GM10266 (cell line): Measurements from ENCODE around the gene SLC12A7.
"Not testable (repeated sequence)": the region's sequence is repeated elsewhere in the genome, so short reads cannot be mapped to it uniquely, and the experiment has no call there.

ENCODE experiments used
- DNase-seq: peaks from one replicate; pipeline ENCODE4 v3.0.0; 2012; ENCODE audit errors: extremely low spot score
- TF ChIP-seq, protein P1 (sequence below): IDR thresholded peaks from 2 replicates; pipeline ENCODE4 v1.5.1; 2012; ENCODE audit warnings: mild to moderate bottlenecking, low read depth; ENCODE audit not compliant: control insufficient read depth, insufficient read depth; ENCODE audit errors: missing control alignments

SLC12A7 gene

DNA sequence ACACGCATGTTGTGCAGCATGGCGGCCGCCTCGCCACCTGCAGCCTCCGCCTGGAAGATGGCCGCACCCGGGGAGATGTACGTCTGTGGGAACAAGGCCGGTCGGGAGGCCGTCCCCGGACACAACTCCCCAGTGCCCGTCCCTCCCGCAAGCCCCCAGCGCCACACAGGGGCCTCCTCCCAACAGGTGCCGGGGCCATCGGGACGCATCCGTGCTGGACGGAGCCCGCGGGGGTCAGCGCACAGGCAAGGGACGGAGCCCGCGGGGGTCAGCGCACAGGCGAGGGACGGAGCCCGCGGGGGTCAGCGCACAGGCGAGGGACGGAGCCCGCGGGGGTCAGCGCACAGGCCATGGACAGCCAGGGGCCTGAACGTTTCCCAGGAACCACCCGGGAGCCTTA, 26.5 kb downstream of the SLC12A7 start:
- no peak for DNase-seq
- TF ChIP-seq, protein P1, sequence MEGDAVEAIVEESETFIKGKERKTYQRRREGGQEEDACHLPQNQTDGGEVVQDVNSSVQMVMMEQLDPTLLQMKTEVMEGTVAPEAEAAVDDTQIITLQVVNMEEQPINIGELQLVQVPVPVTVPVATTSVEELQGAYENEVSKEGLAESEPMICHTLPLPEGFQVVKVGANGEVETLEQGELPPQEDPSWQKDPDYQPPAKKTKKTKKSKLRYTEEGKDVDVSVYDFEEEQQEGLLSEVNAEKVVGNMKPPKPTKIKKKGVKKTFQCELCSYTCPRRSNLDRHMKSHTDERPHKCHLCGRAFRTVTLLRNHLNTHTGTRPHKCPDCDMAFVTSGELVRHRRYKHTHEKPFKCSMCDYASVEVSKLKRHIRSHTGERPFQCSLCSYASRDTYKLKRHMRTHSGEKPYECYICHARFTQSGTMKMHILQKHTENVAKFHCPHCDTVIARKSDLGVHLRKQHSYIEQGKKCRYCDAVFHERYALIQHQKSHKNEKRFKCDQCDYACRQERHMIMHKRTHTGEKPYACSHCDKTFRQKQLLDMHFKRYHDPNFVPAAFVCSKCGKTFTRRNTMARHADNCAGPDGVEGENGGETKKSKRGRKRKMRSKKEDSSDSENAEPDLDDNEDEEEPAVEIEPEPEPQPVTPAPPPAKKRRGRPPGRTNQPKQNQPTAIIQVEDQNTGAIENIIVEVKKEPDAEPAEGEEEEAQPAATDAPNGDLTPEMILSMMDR: no peak

DNA sequence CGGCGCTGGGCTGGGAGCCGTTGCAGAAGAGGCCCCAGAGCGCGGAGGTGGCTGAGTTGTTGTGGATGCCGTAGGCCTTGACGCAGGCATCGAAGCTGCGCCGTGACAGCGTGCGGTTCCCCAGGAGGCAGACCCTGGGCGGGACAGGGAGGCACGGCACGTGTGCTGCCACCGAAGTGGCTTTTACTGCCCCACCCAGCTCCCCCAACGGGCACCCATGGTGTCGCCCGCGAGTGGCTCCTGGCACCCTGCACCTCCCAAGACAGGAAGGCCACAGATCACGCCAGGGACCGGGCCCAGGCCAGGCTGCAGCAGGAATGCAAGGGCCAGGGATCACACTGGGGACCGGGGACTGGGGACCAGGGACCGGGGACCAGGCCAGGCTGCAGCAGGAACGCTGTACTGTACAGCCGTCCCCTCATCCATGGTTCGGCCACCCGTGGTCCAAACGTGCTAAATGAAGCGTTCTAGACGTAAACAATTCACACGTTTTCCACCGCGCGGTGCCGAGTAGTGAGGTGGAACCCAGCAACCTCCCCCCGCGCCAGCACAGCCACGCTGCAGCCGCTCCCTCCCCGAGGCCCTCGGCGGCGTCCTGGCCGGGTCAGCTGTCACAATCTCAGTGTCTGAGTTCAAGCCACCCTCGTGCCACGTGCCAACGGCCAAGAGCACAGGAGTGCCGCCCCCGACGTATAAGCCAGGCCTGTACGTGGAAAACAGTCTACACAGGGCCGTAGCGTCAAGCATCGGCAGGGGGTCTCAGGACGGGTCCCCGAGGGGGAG, 27.8 kb downstream of the SLC12A7 start:
- DNase-seq: no peak
- TF ChIP-seq, protein P1: no peak

DNA sequence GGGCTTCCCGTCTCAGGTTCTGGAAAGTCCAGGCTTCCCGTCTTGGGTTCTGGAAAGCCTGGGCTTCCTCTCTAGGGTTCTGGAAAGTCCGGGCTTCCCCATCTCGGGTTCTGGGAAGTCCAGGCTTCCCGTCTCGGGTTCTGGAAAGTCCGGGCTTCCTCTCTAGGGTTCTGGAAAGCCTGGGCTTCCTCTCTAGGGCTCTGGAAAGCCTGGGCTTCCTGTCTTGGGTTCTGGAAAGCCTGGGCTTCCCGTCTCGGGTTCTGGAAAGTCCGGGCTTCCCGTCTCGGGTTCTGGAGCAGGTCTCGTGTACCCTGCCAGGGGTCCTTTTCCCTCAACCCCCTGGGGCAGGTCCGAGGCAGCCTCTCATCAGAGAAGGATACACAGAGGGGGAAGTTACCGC, 28.8 kb downstream of the SLC12A7 start:
- DNase-seq: not testable (repeated sequence)

DNA sequence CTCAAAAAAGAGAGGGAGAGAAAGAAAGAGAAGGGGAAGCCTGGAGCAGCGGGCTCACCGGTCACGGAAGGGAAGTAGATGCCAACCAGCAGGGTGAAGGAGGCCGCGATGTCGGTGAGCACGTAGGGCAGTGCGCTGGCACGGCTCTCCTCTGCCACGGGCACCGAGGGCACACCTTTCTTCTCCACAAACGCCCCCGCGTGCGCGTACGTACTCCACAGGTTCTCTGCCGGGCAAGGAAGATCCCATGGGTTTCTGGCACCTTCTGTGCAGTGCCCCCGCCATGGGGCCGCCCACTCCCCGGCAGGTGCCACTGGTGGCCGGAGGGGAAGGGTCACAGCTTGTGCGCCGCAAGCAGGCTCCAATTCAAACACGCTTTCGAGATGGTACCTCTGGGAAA, 30.3 kb downstream of the SLC12A7 start:
- no peak for DNase-seq
- TF ChIP-seq, protein P1: no peak

DNA sequence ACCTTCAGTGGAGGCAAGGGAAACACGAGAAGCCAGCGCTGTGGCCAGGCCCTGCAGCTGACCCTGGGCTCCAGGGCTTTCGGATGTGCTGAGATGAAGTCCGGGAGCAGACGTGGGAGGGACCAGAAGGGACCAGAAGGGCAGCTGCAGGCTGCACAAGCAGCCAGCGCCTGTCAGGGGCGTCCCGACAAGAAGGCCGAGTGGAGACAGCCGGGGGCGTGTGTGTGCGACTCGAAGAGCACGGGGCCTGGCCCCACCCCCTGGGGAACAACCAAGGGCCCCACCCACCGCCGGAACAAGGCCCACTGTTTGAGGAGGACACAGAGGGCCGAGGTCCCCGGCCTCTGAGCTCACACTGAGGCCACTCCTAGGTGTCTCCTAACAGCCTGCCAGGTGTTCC, 31.4 kb downstream of the SLC12A7 start:
- DNase-seq: no peak
- TF ChIP-seq, protein P1: no peak

DNA sequence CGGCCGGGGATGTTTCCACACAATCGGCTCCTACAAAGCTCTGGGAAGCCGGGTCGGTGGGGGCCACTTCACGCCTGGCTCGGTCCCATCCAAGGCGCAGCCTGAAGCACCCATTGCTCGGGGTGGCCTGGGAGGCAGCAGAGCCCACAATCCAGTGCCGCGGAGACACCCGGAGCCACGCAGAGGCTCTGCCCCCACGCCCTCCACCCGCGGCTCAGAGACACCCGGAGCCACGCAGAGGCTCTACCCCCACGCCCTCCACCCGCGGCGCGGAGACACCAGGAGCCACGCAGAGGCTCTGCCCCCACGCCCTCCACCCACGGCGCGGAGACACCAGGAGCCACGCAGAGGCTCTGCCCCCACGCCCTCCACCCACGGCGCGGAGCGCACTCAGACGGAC, 31.9 kb downstream of the SLC12A7 start:
- no peak for DNase-seq
- TF ChIP-seq, protein P1: no peak

DNA sequence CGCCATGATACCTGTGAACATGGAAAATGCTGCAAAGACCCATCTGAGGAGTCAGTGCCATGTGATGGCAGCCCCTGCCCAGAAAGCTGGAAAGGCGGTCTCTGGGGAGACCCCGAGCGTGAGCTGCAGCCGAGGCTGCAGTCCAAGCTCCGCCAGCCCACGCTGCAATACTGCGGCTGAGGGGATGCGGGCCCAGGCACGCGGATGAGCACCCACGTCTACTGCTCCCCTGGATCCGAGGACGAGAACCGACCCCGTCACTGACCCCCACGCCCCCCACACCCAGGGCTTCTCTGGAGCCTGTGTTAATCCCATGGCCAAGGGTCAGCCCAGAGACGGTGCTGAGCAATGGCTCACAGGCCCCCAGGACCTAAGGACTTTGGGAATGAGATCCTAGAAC, 32.4 kb downstream of the SLC12A7 start:
- TF ChIP-seq, protein P1: no peak

DNA sequence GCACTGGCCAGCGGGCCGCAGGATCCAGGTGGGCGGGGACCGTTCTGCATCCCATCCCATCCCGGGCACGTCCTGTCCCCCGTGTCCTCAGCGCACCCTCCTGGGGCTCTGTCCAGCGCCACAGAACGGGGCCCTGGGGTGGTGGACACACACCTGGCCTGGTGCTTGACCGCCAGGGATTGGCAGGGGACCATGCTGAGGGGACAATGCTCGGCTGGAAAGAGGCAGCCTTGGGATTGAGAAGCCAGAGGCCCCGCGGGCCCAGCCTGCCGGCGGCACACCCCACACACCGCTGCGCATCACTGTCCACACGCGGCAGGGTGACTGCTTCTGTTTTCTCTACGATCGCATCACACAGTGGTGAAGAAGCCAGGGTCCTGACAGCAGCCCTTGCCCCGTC, 33.0 kb downstream of the SLC12A7 start:
- DNase-seq: no peak
- TF ChIP-seq, protein P1: no peak

More for the DNA sequence above, 32.4 kb downstream of the SLC12A7 start:
- DNase-seq: no peak
